A375 (cell line): Measurements from ENCODE around the gene KCMF1. TPM values are rescaled to one million over a fixed set of nuclear protein-coding genes. Genes with fewer than 3 reads are reported as not detected.

Source experiments
- small RNA-seq: library from RNA; depleted of rRNA; stranded (forward); fragments of <200 nt; gene quantifications from one replicate; pipeline ENCODE3, GENCODE V24; 2014
- total RNA-seq: library from RNA; depleted of rRNA; stranded (reverse); fragments of >200 nt; shearing (Covaris generic); gene quantifications from 2 replicates; pipeline ENCODE4 v1.2.3, GENCODE V29; 2014; rRNA removed

KCMF1 gene
- 36.6 and 51.5 TPM in 2 replicates for total RNA-seq

GRCh38 chr2:84970868-84971509, at the start of gene KCMF1:
KCMF1 (plus strand) TSS chr2:84971161; CDS start chr2:84971452, 291 bp downstream.

Small RNAs within 50 kb of the gene (small RNA-seq; reads per million reads assigned to genes)
- not detected for gene AC078974.1

Other genes starting within 250 kb of the KCMF1 start
- 3.2 and 4.0 TPM in 2 replicates for gene TRABD2A, start 90.1 kb upstream of the KCMF1 start, total RNA-seq
- gene TMSB10, start 65.5 kb upstream of the KCMF1 start, total RNA-seq = 5,819 and 7,729 TPM in 2 replicates
- gene TCF7L1, start 162.2 kb downstream of the KCMF1 start, total RNA-seq = 0.16 TPM in 1 of 2 replicates, not detected in the other